Spinal cord (tissue), 10 donors: ENCODE measurements around the gene UBAC2. TPM values are rescaled to one million over a fixed set of nuclear protein-coding genes. Genes with fewer than 3 reads are reported as not detected.
A peak's percentile ranks its signal among the peaks of the same experiment; 100 is the strongest.
"Not testable (repeated sequence)": the region's sequence is repeated elsewhere in the genome, so short reads cannot be mapped to it uniquely, and the experiment has no call there.

Experiments
- DNase-seq, 6 donors: peaks; one replicate each; pipeline versions ENCODE4 v3.0.0 to v3.0.0-alpha.2; 2013 to 2015; ENCODE audit warnings: low spot score in 6 of 6, low read depth in 4 of 6
- H3K27ac ChIP-seq: one replicate; pipeline ENCODE4 v1.5.1; 2013; ENCODE audit warnings: low read depth, low read length, control low read depth
- H3K27me3 ChIP-seq: one replicate; pipeline ENCODE4 v1.6.1; 2013; ENCODE audit warnings: low read length; ENCODE audit not compliant: control insufficient read depth, insufficient read depth
- H3K36me3 ChIP-seq: one replicate; pipeline ENCODE4 v1.6.1; 2013; ENCODE audit warnings: low read length; ENCODE audit not compliant: control insufficient read depth, insufficient read depth
- H3K4me1 ChIP-seq: one replicate; pipeline ENCODE4 v1.6.1; 2013; ENCODE audit warnings: low read length; ENCODE audit not compliant: control insufficient read depth, insufficient read depth
- H3K4me3 ChIP-seq: one replicate; pipeline ENCODE4 v1.5.1; 2013; ENCODE audit warnings: low read depth, low read length, control low read depth
- H3K9me3 ChIP-seq: one replicate; pipeline ENCODE4 v1.6.1; 2013; ENCODE audit warnings: low read length; ENCODE audit not compliant: control insufficient read depth, insufficient read depth
- WGBS: methylation state at CpG from one replicate; pipeline ENCODE4 v1.1.5; 2013; ENCODE audit warnings: missing lambda C conversion rate; ENCODE audit not compliant: insufficient coverage; 5-methylcytosine and 5-hydroxymethylcytosine counted together
- polyA plus RNA-seq, 2 donors: library from polyadenylated mRNA; unstranded; fragments of 120-200 nt; gene quantifications; one replicate each; pipeline ENCODE4 v1.2.1, GENCODE V29; 2013; ENCODE audit not compliant: insufficient read length in 2 of 2
- total RNA-seq, 2 donors: library from RNA; depleted of rRNA in 1 of 2; stranded (reverse); fragments of 120-200 nt in 1 of 2; fragments of >200 nt in 1 of 2; gene quantifications; one replicate each; pipeline versions ENCODE4 v1.2.3 to v1.2.4, GENCODE V29; 2013 to 2014
- donor health status: healthy.

The UBAC2 gene
- total and polyA plus RNA-seq, 4 donors: 37.9 to 60.3 (median 53.8) TPM

DNA sequence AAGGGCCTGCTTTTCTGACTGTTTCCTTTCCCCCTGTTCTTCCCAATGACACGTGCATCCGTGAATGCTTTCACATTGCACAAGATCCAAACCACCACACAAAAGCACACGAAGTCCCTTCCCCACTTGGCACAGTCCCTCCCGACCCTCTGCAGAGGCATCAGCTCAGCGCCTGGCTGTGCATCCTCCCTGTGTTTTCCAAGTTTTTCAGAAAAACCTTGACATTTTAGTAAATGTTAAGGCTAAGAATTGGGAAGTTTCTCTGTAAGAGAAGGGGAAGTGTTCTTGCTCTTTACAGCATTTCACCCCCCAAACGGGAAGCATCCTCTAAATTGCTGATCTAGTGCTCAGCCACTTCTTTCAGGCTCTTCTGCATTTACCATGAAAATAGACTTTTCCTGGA is 206.1 kb downstream of the UBAC2 start:
- Histone ChIP-seq H3K27ac (no peak overlapping the region), H3K4me1 (no peaks in the 10 kb centered on the region), H3K9me3 (no peaks in the 10 kb centered on the region), H3K36me3 (no peaks in the 10 kb centered on the region), H3K4me3 (no peak overlapping the region), H3K27me3 (no peaks in the 10 kb centered on the region)
- WGBS: 27% methylated on average over 5 of the region's 6 CpGs
- DNase-seq: peak in 1 of 6 donors; percentile 46

DNA sequence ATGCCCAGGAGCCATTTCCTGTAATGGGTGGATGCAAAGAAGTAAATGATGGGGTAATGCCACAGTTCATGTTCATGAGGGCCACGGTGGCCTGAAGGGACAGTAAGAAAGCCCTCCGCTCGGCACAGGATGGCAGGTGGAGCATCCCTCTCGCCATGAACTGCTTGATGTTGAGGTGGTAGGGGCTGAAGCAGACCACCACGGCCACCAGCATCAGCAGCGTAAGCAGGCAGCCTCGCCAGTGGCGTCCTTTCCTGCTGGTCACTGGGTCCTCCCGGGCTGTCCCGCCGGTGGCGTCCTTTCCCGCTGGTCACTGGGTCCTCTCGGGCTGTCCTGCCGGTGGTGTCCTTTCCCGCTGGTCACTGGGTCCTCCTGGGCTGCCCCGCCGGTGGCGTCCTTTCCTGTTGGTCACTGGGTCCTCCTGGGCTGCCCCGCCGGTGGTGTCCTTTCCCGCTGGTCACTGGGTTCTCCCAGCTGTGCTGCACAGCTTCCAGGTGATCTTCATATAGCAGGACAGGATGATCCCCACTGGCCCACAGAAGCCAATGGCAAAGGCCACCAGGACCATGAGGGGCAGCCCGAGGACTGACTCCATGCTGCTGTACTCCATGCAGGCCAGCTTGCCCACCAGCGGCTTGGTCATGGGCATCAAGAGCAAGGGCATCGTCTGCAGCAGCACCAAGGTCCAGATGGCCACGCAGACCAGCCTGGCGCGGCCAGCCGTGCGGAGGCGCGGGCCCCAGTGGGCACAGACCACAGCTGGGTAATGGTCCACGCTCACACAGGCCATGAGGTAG is 207.4 kb downstream of the UBAC2 start:
- no peaks in the 10 kb centered on the region for H3K9me3 ChIP-seq
- 91% methylated on average over 29 of the region's 33 CpGs for WGBS
- no peak overlapping the region for H3K27ac ChIP-seq
- H3K4me1 ChIP-seq: no peaks in the 10 kb centered on the region
- no peaks in the 10 kb centered on the region for H3K36me3 ChIP-seq
- H3K27me3 ChIP-seq: no peaks in the 10 kb centered on the region
- no peak overlapping the region for H3K4me3 ChIP-seq
- no peak for DNase-seq

DNA sequence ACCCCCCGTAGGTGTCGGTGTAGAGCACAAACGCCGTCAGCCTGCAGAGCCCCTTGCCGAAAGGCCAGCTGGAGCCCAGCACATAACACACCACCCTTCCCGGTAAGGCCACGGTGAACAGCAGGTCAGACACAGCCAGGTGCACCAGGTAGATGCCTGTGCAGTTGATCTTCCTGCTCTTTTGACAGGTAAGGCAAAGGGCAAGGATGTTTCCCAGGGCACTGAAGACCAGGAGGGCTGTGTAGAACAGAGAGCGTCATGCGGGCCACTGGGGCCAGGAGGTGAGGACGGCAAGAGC is 208.0 kb downstream of the UBAC2 start:
- Histone ChIP-seq H3K9me3 (no peaks in the 10 kb centered on the region), H3K27ac (no peak overlapping the region), H3K36me3 (no peaks in the 10 kb centered on the region), H3K4me1 (peaks cover 2% of the 10 kb centered on the region), H3K4me3 (no peak overlapping the region), H3K27me3 (no peaks in the 10 kb centered on the region)
- DNase-seq: no peak
- 95% methylated on average over 10 of the region's 10 CpGs for WGBS

DNA sequence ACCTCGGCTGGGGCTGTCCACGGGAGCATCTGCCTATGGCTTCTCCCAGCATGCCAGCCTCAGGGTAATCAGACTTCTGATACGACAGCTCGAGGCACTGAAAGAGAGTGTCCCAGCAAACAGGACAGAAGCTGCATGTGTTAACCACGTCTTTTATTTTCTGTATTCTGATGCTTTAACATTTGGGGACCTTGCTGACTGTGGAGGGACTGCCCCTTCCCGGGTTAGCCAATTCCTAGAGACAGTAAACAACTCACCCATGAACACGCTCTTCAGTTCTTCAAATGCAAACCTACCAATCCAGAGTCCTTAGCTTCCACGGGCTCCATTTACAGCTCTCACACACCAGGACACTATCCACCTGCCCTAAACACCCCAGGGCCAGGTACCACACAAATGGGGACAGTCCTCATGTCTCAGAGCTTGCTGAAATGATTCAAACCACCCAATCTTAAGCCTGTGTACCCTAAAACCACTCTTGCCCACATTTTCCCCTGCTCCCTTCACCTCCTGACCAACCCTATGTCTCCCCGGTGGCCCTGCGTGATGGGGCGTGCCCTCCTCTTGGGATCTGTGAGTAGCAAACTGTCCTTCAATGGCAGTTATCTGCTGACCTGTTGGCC is 208.9 kb downstream of the UBAC2 start:
- WGBS: 84% methylated on average over 6 of the region's 11 CpGs

DNA sequence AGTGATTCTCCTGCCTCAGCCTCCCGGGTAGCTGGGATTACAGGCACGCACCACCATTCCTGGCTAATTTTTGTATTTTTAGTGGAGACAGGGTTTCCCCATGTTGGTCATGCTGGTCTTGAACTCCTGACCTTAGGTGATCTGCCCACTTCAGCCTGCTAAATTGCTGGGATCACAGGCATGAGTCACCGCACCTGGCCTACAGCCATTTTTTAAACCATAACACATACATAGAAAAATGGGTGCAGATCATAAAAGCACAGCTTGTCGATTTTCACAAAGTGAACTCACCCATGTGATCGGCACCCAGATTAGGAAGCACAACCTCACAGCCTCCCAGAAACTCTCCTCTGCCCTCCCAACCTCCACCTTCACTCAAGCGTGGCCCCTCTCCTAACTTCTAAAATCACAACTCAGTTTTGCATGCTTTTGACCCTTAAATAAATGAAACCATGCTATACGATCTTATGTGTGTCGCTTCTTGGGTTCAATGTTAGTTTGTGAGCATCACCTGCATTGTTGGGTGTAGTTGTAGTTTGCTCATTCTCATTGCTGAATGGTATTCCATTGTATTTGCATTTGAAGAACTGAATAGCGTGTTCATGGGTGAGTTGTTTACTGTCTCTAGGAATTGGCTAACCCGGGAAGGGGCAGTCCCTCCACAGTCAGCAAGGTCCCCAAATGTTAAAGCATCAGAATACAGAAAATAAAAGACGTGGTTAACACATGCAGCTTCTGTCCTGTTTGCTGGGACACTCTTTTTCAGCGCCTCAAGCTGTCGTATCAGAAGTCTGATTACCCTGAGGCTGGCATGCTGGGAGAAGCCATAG is 210.2 kb downstream of the UBAC2 start:
- DNase-seq: not testable (repeated sequence)

More for the DNA sequence above, 208.9 kb downstream of the UBAC2 start:
- not testable (repeated sequence) for H3K9me3 ChIP-seq, H3K4me3 ChIP-seq, H3K4me1 ChIP-seq, DNase-seq, H3K27ac ChIP-seq, H3K36me3 ChIP-seq, H3K27me3 ChIP-seq

DNA sequence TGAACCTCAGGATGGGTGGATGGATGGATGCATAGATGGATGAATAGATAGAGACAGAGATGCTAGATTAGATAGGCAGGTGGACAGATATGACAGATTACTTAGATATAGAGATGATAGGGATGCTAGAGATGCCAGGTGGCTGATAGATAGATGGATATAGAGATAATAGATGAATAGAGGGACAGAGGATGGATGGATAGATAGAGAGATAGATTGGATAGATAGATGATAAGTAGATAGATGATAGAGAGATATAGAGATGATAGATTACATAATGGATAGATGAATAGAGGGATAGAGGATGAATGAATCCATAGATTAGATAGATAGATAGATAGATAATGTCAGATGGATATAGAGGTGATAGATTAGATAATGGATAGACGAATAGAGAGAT is 212.2 kb downstream of the UBAC2 start:
- no peak for DNase-seq

More for the DNA sequence above, 210.2 kb downstream of the UBAC2 start:
- not testable (repeated sequence) for H3K27ac ChIP-seq, H3K4me3 ChIP-seq, H3K4me1 ChIP-seq, H3K27me3 ChIP-seq, H3K9me3 ChIP-seq, H3K36me3 ChIP-seq
- WGBS: 76% methylated on average over 6 of the region's 13 CpGs

DNA sequence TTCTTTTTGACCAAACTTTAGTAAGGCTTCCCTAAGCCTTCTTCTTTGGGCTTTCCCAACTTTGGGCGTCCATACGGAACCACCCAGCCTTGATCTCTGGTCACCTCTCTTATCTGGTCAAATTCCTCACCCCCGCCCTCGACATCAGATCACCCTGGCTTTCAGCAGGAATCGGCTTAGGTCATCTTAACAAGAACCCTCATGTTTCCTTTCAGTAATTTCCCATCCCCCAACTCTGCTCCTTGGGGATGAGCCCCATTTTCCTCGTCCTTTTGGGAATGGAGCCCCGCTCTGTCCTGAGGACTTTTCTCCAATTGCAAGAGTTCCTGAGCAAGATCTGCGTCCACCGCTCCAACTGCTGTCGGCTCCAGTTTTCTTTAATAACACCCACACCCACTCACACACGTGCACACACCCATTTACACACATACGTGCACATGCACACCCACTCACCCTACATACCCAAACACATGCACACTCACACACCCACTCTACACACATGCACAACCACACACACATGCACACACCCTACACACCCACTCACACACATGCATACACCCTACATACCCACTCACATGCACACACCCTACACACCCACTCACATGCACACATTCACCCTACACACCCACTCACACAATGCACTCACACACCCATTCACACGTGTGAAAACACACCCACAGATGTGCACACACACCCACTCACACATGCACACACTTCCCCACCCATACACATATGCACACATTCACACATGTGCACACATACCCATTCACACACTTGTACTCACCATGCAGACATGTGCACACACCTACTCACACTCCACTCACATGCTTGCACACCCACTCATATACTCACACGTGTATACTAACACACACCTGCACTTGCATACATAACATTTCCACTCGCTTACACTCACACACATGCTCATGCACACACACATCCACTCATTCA is 213.7 kb downstream of the UBAC2 start:
- Histone ChIP-seq H3K4me3 (no peak overlapping the region), H3K27ac (no peak overlapping the region), H3K36me3 (no peaks in the 10 kb centered on the region), H3K27me3 (no peaks in the 10 kb centered on the region), H3K9me3 (no peaks in the 10 kb centered on the region), H3K4me1 (peaks cover 21% of the 10 kb centered on the region)
- no peak for DNase-seq
- WGBS: 92% methylated on average over 15 of the region's 15 CpGs

More for the DNA sequence above, 212.2 kb downstream of the UBAC2 start:
- Histone ChIP-seq H3K9me3 (no peaks in the 10 kb centered on the region), H3K36me3 (no peaks in the 10 kb centered on the region), H3K4me1 (peaks cover 17% of the 10 kb centered on the region), H3K27ac (no peak overlapping the region), H3K4me3 (no peak overlapping the region), H3K27me3 (no peaks in the 10 kb centered on the region)
- WGBS: no CpG with 5 or more reads among the region's 1 CpG

DNA sequence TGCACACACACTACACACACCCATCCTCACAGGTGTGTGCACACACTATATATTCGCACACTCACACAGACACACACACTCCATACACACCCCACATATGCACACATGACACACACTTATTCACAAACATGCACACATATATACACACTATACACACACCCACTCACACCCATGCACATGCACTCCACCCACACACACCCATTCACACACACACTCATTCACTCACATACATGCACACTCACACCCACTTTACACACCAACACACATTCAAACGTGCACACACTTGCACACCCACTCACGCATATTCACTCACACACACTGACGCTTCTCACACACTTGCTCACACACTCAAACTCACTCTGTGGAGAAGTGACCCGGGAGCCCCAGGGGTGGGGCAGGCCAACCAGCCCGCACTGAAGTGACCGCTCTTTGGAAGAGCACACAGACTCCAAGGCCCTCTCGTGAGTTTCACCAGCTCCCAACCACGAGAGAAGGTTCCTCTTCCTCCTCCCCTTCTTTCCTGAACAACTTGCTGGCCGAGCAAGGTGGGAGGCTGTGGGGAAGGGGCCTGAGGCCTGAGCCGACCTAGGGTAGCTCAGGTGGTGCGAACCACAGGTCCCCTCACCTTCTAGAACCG is 214.5 kb downstream of the UBAC2 start:
- Histone ChIP-seq H3K36me3 (no peaks in the 10 kb centered on the region), H3K27ac (no peak overlapping the region), H3K9me3 (no peaks in the 10 kb centered on the region), H3K27me3 (no peaks in the 10 kb centered on the region), H3K4me3 (no peak overlapping the region), H3K4me1 (peaks cover 21% of the 10 kb centered on the region)
- 83% methylated on average over 9 of the region's 13 CpGs for WGBS
- DNase-seq: no peak
